Activated CD8-positive, alpha-beta memory T cell treated with anti-CD3 and anti-CD28 coated beads, Interleukin-2, amount 10 ng/mL, durations not matched to agents 7 days and 5 days (primary cell): ENCODE data around the gene MDN1. TPM values are rescaled to one million over a fixed set of nuclear protein-coding genes. Genes with fewer than 3 reads are reported as not detected.
A peak's percentile ranks its signal among the peaks of the same experiment; 100 is the strongest.

Source experiments
- ATAC-seq: fragments of 150-1000 bp; cut with Tn5 transposase; one replicate; pipeline ENCODE4 v1.10.0; 2021; ENCODE audit warnings: moderate library complexity
- CTCF ChIA-PET: fragments of 350-600 bp; sonication (Branson Sonifier 250); formaldehyde crosslinking; loops from one replicate; lab custom pipeline; 2021; ENCODE audit warnings: antibody characterized with exemption; lab: Charles Lee
- DNase-seq: peaks from one replicate; pipeline ENCODE4 v3.0.0-alpha.2; 2020
- H3K27ac Mint-ChIP-seq: one replicate; pipeline ENCODE4 v1.8.0; 2021; ENCODE audit warnings: mild to moderate bottlenecking, mixed read lengths
- H3K27me3 Mint-ChIP-seq: one replicate; pipeline ENCODE4 v1.8.0; 2021; ENCODE audit warnings: mixed read lengths
- H3K36me3 Mint-ChIP-seq: one replicate; pipeline ENCODE4 v1.8.0; 2021; ENCODE audit warnings: mild to moderate bottlenecking, mixed read lengths
- H3K4me1 Mint-ChIP-seq: one replicate; pipeline ENCODE4 v1.8.0; 2021; ENCODE audit warnings: mixed read lengths
- H3K4me3 Mint-ChIP-seq: one replicate; pipeline ENCODE4 v1.8.0; 2021; ENCODE audit warnings: mild to moderate bottlenecking, moderate library complexity, mixed read lengths
- H3K9me3 Mint-ChIP-seq: one replicate; pipeline ENCODE4 v1.8.0; 2022; ENCODE audit warnings: low read depth, mixed read lengths
- total RNA-seq, 2 experiments: library from RNA; stranded (reverse); gene quantifications; one replicate each; pipeline ENCODE4 v1.2.3, GENCODE V29; 2021

Gene MDN1
- total RNA-seq, 2 experiments from 2014 or later = 54.7 to 56.2 TPM

- H3K4me3 Mint-ChIP-seq = no peak overlapping the region
- no peaks in the 10 kb centered on the region for H3K27me3 Mint-ChIP-seq
- H3K36me3 Mint-ChIP-seq = peaks cover 35% of the 10 kb centered on the region
- H3K27ac Mint-ChIP-seq = no peak overlapping the region
- ATAC-seq (no peak), DNase-seq (no peak)
- no peaks in the 10 kb centered on the region for H3K9me3 Mint-ChIP-seq
- H3K4me1 Mint-ChIP-seq = peaks cover 12% of the 10 kb centered on the region
- CTCF ChIA-PET = no interaction called here
These were observed 125.2 kb downstream of the MDN1 start for GRCh38 chr6:89694428-89694827.

DNA sequence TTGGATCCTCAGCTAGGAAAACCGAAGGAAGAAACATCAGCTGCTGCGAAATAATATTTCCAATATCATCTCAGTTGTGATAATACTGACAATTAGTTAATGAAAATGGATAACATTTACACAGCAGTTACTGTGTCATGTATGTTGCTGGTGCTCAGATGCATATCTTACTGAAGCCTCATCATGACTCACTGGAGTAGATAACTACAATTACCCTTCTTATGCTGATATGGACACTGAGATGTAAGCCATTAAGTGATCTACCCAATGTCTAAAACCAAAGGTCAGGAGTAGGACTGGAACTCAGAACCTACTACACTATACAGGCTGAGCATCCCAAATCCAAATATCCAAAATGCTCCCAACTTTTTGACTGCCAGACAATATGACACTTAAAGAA is 126.4 kb downstream of the MDN1 start:
- Mint-ChIP-seq H3K36me3 (peaks cover 36% of the 10 kb centered on the region), H3K27me3 (no peaks in the 10 kb centered on the region), H3K4me1 (peaks cover 12% of the 10 kb centered on the region), H3K4me3 (no peak overlapping the region), H3K27ac (no peak overlapping the region), H3K9me3 (no peaks in the 10 kb centered on the region)
- CTCF ChIA-PET = no interaction called here
- DNase-seq (no peak), ATAC-seq (no peak)

DNA sequence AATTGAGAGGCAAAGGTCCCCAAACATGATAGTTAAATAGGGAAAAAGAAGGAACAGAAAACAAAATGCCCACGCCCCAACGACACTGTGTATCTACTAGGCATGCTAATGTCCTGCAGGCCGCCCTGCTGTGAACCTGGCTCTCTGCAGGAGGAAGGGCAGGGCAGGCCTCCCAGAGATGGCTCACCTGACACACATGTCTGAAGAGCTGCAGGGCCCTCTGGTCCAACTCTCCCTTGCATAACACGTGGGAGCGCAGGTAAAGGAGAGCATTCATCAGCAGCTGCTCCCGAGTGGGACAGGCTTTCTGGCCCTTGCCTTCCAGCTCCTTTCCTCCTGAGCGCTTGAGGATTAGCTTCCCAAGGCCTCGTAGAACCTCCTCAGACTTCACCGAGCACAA is 127.3 kb downstream of the MDN1 start:
- Mint-ChIP-seq H3K4me1 (peaks cover 8% of the 10 kb centered on the region), H3K9me3 (no peaks in the 10 kb centered on the region), H3K36me3 (peaks cover 41% of the 10 kb centered on the region), H3K4me3 (no peak overlapping the region), H3K27ac (no peak overlapping the region), H3K27me3 (no peaks in the 10 kb centered on the region)
- ATAC-seq = no peak
- DNase-seq = no peak
- CTCF ChIA-PET = no interaction called here

DNA sequence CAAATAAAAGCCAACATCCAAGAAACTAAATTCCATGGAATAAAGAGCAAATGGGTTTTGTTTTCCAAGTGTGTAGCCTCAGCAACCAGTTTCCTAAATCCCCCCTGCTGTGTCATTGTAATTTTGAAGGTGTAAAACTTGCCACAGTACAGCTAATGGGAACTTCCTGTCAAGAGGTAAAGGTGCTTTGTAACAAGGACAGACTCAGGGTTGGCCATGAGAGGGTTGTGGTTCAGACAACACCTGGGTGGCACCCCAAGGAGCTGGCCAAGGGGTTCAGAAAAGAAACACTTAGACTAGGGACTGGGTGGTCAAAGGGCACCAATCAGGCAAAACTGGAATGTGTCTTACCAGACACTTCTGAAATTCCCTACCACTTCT is 128.7 kb downstream of the MDN1 start:
- Mint-ChIP-seq H3K4me3 (no peak overlapping the region), H3K27me3 (no peaks in the 10 kb centered on the region), H3K9me3 (no peaks in the 10 kb centered on the region), H3K36me3 (peaks cover 44% of the 10 kb centered on the region), H3K27ac (peak overlapping the region; percentile 61), H3K4me1 (peaks cover 8% of the 10 kb centered on the region)
- ATAC-seq (no peak), DNase-seq (no peak)
- CTCF ChIA-PET = interaction anchor here (0.9 kb wide), 1 partner anchor 9 kb away, joined by 3 read pairs; no protein-coding TSS in a partner anchor

DNA sequence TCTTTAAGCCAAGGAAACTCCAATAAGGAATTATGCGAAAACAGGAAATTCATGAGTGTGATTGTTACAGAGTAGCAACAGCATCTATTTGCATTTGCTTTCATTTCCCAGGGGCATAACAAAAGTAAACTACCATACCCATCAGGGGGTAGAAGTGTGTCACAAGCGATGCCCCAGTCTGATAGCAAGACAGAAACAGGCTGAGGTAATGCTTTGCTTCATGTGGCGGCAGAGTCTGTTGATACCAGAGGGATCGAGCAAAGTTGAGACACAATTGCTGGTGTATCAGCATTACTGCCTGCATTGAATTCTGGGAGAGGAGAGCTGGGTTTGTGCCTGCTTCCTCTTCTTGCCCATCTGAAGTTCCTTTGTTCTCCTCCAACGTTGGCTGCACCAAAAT is 129.9 kb downstream of the MDN1 start:
- no peak for ATAC-seq
- no peak for DNase-seq
- peaks cover 8% of the 10 kb centered on the region for H3K4me1 Mint-ChIP-seq
- CTCF ChIA-PET = no interaction called here
- no peak overlapping the region for H3K27ac Mint-ChIP-seq
- H3K9me3 Mint-ChIP-seq = no peaks in the 10 kb centered on the region
- H3K4me3 Mint-ChIP-seq = no peak overlapping the region
- H3K36me3 Mint-ChIP-seq = peaks cover 51% of the 10 kb centered on the region
- H3K27me3 Mint-ChIP-seq = no peaks in the 10 kb centered on the region

DNA sequence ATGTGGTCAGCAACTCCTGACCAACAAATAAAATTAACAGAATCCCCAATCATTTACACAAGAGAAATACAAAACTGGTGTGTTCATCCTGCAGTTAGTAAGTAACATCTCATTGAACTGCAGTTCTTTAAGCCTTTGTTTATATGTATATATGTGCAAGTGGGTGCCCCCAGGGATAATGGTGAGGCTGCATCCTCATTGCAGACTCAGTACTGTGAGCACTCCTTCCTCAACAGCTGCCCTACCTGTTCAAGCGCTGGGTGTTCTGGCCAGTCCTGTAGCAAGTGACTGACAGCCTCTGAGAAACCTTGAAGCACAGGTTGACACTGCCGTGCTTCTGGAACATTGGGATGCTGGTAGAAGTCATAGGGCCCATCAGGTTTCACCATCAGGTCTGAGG is 131.3 kb downstream of the MDN1 start:
- no peak overlapping the region for H3K27ac Mint-ChIP-seq

GRCh38 chr6:89685311-89685710 is 134.3 kb downstream of the MDN1 start:
- Mint-ChIP-seq H3K27me3 (no peaks in the 10 kb centered on the region), H3K4me3 (no peak overlapping the region), H3K27ac (no peak overlapping the region), H3K9me3 (no peaks in the 10 kb centered on the region), H3K4me1 (peaks cover 2% of the 10 kb centered on the region), H3K36me3 (peaks cover 47% of the 10 kb centered on the region)
- ATAC-seq (no peak), DNase-seq (no peak)
- CTCF ChIA-PET = no interaction called here

More for the DNA sequence above, 131.3 kb downstream of the MDN1 start:
- ATAC-seq = no peak
- Mint-ChIP-seq H3K36me3 (peaks cover 45% of the 10 kb centered on the region), H3K4me3 (no peak overlapping the region), H3K27me3 (no peaks in the 10 kb centered on the region), H3K9me3 (no peaks in the 10 kb centered on the region), H3K4me1 (peaks cover 8% of the 10 kb centered on the region)
- CTCF ChIA-PET = no interaction called here
- DNase-seq = no peak

DNA sequence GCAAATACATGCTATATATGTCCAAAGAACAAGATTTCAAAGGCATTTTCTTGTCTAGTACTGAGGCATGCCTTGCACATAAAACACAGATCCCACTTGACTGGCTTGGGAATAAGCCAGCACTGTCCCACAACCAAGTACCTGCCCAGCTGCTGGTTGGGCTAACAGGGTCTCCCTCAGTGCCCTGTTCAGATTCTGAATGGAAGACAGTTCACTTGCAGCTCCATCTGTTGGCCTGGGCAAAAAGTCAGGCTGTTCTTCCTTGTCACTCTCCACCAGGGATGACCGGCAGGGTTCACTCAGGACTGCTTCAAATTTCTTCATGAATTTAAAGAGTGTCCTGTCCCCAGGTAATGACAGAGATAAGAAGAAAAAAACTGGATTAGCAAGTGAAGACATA is 136.6 kb downstream of the MDN1 start:
- Mint-ChIP-seq H3K27ac (no peak overlapping the region), H3K4me1 (peaks cover 2% of the 10 kb centered on the region), H3K27me3 (no peaks in the 10 kb centered on the region), H3K4me3 (no peak overlapping the region), H3K9me3 (no peaks in the 10 kb centered on the region), H3K36me3 (peaks cover 44% of the 10 kb centered on the region)
- CTCF ChIA-PET = no interaction called here
- ATAC-seq (no peak), DNase-seq (no peak)

GRCh38 chr6:89681983-89682564 is 137.5 kb downstream of the MDN1 start:
- DNase-seq = no peak
- H3K9me3 Mint-ChIP-seq = no peaks in the 10 kb centered on the region
- CTCF ChIA-PET = interaction anchor here (1.4 kb wide), 1 partner anchor 249 kb away, joined by 4 read pairs; the partner anchor contains the start of gene ANKRD6
- H3K4me1 Mint-ChIP-seq = peaks cover 2% of the 10 kb centered on the region
- H3K27me3 Mint-ChIP-seq = no peaks in the 10 kb centered on the region
- ATAC-seq = no peak
- H3K36me3 Mint-ChIP-seq = peaks cover 42% of the 10 kb centered on the region
- no peak overlapping the region for H3K27ac Mint-ChIP-seq
- H3K4me3 Mint-ChIP-seq = no peak overlapping the region

GRCh38 chr6:89680551-89680950 is 139.0 kb downstream of the MDN1 start:
- no peaks in the 10 kb centered on the region for H3K9me3 Mint-ChIP-seq
- no peak overlapping the region for H3K4me3 Mint-ChIP-seq
- H3K4me1 Mint-ChIP-seq = peaks cover 2% of the 10 kb centered on the region
- ATAC-seq (no peak), DNase-seq (no peak)
- no peaks in the 10 kb centered on the region for H3K27me3 Mint-ChIP-seq
- CTCF ChIA-PET = no interaction called here
- H3K27ac Mint-ChIP-seq = no peak overlapping the region
- peaks cover 41% of the 10 kb centered on the region for H3K36me3 Mint-ChIP-seq

GRCh38 chr6:89680150-89680549 is 139.4 kb downstream of the MDN1 start:
- Mint-ChIP-seq H3K27ac (no peak overlapping the region), H3K4me3 (no peak overlapping the region), H3K36me3 (peaks cover 40% of the 10 kb centered on the region), H3K4me1 (peaks cover 2% of the 10 kb centered on the region), H3K9me3 (no peaks in the 10 kb centered on the region), H3K27me3 (no peaks in the 10 kb centered on the region)
- ATAC-seq (no peak), DNase-seq (no peak)
- CTCF ChIA-PET = no interaction called here

DNA sequence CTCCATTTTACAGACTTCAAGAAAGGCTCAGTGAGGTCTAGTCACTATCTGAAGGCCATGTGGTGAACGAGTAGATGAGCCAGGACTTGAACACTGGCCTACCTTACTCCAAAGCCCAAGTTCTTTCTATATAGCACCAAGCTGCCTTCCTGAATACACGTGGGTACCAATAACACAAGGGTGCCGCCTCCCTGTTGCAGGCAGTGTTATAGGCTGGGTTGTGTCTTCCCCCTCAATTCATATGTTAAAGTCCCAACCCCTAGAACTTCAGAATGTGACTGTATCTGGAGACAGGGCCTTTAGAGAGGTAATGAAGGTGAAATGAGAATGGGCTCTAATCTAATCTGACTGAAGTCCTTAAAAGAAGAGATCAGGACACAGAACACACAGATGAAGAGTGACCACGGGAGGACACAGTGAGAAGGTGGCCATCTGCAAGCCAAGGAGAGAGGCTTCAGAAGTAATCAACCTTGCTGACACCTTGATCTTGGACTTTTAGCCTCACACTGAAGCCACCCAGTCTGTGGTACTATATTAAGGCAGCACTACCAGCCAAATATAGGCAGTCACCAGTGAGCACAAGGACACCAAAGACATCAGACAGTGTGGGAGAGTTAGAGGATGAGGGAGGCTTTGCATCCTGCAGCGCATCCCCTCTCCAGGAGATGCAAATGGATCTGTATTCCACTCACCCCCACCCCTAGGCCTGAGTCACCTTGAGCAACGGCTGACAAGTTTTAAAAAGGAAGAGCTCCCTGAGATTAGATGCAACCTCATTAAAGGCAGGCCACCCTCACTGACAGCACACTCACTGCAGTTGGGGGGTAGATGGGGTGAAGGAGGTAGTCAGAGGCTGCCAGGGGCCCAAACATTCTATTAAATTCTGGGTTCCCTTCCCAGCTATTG is 140.1 kb downstream of the MDN1 start:
- CTCF ChIA-PET = no interaction called here
- H3K36me3 Mint-ChIP-seq = peaks cover 37% of the 10 kb centered on the region

DNA sequence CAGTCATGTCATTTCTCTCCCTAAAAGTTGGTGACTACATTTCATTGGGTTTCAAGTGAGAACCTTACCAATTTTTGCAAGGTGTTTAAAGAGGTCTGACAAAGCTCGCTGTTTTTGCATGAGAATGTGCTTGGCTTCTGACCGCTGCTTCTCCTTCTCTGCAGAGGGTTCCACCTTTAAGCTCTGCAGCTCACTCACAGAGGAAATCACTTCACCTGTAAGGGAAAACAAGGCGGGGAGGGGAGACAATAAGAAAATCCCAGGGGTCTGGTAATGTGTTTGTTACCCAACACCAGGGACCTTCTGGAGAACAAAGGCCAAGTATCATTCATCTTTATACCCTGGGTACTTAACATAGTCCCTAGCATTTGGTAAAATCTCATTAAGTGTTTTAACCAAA is 141.1 kb downstream of the MDN1 start:
- Mint-ChIP-seq H3K27ac (no peak overlapping the region), H3K36me3 (peaks cover 41% of the 10 kb centered on the region), H3K4me1 (peaks cover 2% of the 10 kb centered on the region), H3K27me3 (no peaks in the 10 kb centered on the region), H3K9me3 (no peaks in the 10 kb centered on the region), H3K4me3 (no peak overlapping the region)
- CTCF ChIA-PET = no interaction called here
- DNase-seq = no peak
- no peak for ATAC-seq

More for the DNA sequence above, 140.1 kb downstream of the MDN1 start:
- Mint-ChIP-seq H3K27ac (no peak overlapping the region), H3K4me3 (no peak overlapping the region), H3K9me3 (no peaks in the 10 kb centered on the region), H3K27me3 (no peaks in the 10 kb centered on the region), H3K4me1 (peaks cover 2% of the 10 kb centered on the region)
- no peak for DNase-seq
- no peak for ATAC-seq
